HepG2 (cell line): ENCODE data around the gene FSD2. TPM values are rescaled to one million over a fixed set of nuclear protein-coding genes. Genes with fewer than 3 reads are reported as not detected.

ENCODE experiments used
- AHDC1 ChIP-seq: sonication (generic); formaldehyde crosslinking; IDR thresholded peaks from 2 replicates; pipeline ENCODE4 v1.5.1; 2020; ENCODE audit warnings: mild to moderate bottlenecking, missing genetic modification reagents, borderline replicate concordance
- BHLHE40 ChIP-seq: IDR thresholded peaks from 2 replicates; pipeline ENCODE4 v1.6.1; 2011; ENCODE audit warnings: low read length, improper control_type of control experiment
- FOXM1 ChIP-seq: sonication (generic); formaldehyde crosslinking; IDR thresholded peaks from 2 replicates; pipeline ENCODE4 v1.5.0; 2020; ENCODE audit warnings: missing genetic modification reagents
- HMGA1 ChIP-seq: sonication (generic); formaldehyde crosslinking; conservative IDR thresholded peaks from 2 replicates; pipeline ENCODE4 v1.4.0; 2020; ENCODE audit warnings: missing genetic modification reagents
- PHF20 ChIP-seq: sonication (generic); formaldehyde crosslinking; IDR thresholded peaks from 2 replicates; pipeline ENCODE4 v1.5.0; 2020; ENCODE audit warnings: mild to moderate bottlenecking, missing genetic modification reagents
- SIN3B ChIP-seq: fragments of 150-350 bp; IDR thresholded peaks from 2 replicates; pipeline ENCODE4 v1.6.1; 2014; ENCODE audit warnings: low read length
- SRSF9 ChIP-seq: fragments of 200-400 bp; formaldehyde crosslinking; IDR thresholded peaks from 2 replicates; pipeline ENCODE4 v1.6.1; 2018; ENCODE audit warnings: borderline replicate concordance, mild to moderate bottlenecking, low read depth, low read length; ENCODE audit not compliant: insufficient read depth, poor library complexity, severe bottlenecking
- TEF ChIP-seq: sonication (generic); formaldehyde crosslinking; IDR thresholded peaks from 2 replicates; pipeline ENCODE4 v1.5.0; 2020; ENCODE audit warnings: missing genetic modification reagents
- ZNF160 ChIP-seq: sonication (generic); formaldehyde crosslinking; IDR thresholded peaks from 2 replicates; pipeline ENCODE4 v1.8.0; 2022; ENCODE audit warnings: mild to moderate bottlenecking, inconsistent platforms, missing genetic modification reagents
- ZNF468 ChIP-seq: sonication (generic); formaldehyde crosslinking; IDR thresholded peaks from 2 replicates; pipeline ENCODE4 v1.8.0; 2022; ENCODE audit warnings: mild to moderate bottlenecking, moderate library complexity, missing genetic modification reagents
- polyA plus RNA-seq, 8 experiments: library from polyadenylated mRNA; depleted of rRNA in 3 of 8; stranded (reverse) in 7 of 8; unstranded in 1 of 8; fragments of >200 nt; fragmentation: Illumina TruSeq in 4 of 8; extraction: Trizol in 4 of 8; gene quantifications; 2 replicates each; pipeline versions ENCODE4 v1.2.1 to v1.2.3, GENCODE V29; 2011 to 2016; ENCODE audit warnings: low read depth in 4 of 8, missing spikeins in 1 of 8, mixed read lengths in 1 of 8; ENCODE audit not compliant: insufficient read depth in 1 of 8
- total RNA-seq, 5 experiments: library from RNA; depleted of rRNA; stranded (reverse); fragments of >200 nt; fragmentation: Illumina TruSeq; extraction: Trizol; gene quantifications; 2 replicates each; pipeline ENCODE4 v1.2.3, GENCODE V29; 2016; ENCODE audit warnings: low read depth in 1 of 5

The FSD2 gene
- total and polyA plus RNA-seq, 2 of the 13 experiments (the other 11 are each of a cell fraction or from before 2014, with no cell fraction given), result not detected

- TF ChIP-seq TEF (CRISPR knock-in tag), result peak; percentile 94
- no peak for TF ChIP-seq HMGA1 (CRISPR knock-in tag)
- TF ChIP-seq SRSF9, result no peak
- no peak for TF ChIP-seq BHLHE40
- TF ChIP-seq ZNF468 (CRISPR knock-in tag), result no peak
- no peak for TF ChIP-seq FOXM1
- no peak for TF ChIP-seq ZNF160
- TF ChIP-seq AHDC1 (CRISPR knock-in tag), result no peak
- no peak for TF ChIP-seq PHF20 (CRISPR knock-in tag)
- no peak for TF ChIP-seq SIN3B
These were observed 22.2 kb upstream of the FSD2 start (continued) for GRCh38 chr15:82828075-82828474.
